Activated CD4-positive, alpha-beta T cell treated with anti-CD3 and anti-CD28 coated beads, Interleukin-10, Interleukin-2, amounts not matched to agents 100 ng/mL and 50 ng/mL, durations not matched to agents 16 hours and 8 hours (primary cell): ENCODE data around the gene GXYLT2.
"Not testable (repeated sequence)": the region's sequence is repeated elsewhere in the genome, so short reads cannot be mapped to it uniquely, and the experiment has no call there.

Experiments used
- DNase-seq: peaks from one replicate; pipeline ENCODE4 v3.0.0-alpha.2; 2020

GXYLT2 gene

GRCh38 chr3:72892081-72892775 is 4.4 kb downstream of the GXYLT2 start:
- DNase-seq = no peak

GRCh38 chr3:72892870-72893269 is 5.0 kb downstream of the GXYLT2 start:
- no peak for DNase-seq

- no peak for DNase-seq
These were observed 7.2 kb downstream of the GXYLT2 start for GRCh38 chr3:72894976-72895552.

- DNase-seq = no peak
These were observed 9.3 kb downstream of the GXYLT2 start for GRCh38 chr3:72896996-72897757.

GRCh38 chr3:72897758-72898007 is 9.8 kb downstream of the GXYLT2 start:
- DNase-seq = no peak

- no peak for DNase-seq
These were observed 11.5 kb downstream of the GXYLT2 start for GRCh38 chr3:72899349-72899765.

GRCh38 chr3:72900048-72900447 is 12.2 kb downstream of the GXYLT2 start:
- DNase-seq = no peak

GRCh38 chr3:72901840-72902239 is 14.0 kb downstream of the GXYLT2 start:
- no peak for DNase-seq

GRCh38 chr3:72903004-72903403 is 15.2 kb downstream of the GXYLT2 start:
- no peak for DNase-seq

GRCh38 chr3:72904163-72904562 is 16.3 kb downstream of the GXYLT2 start:
- DNase-seq = no peak

- no peak for DNase-seq
These were observed 18.3 kb downstream of the GXYLT2 start for GRCh38 chr3:72906154-72906553.

- DNase-seq = no peak
These were observed 19.4 kb downstream of the GXYLT2 start for GRCh38 chr3:72907131-72907711.

- DNase-seq = no peak
These were observed 20.1 kb downstream of the GXYLT2 start for GRCh38 chr3:72907731-72908620.

- no peak for DNase-seq
These were observed 21.7 kb downstream of the GXYLT2 start for GRCh38 chr3:72909591-72909990.

GRCh38 chr3:72912532-72912931 is 24.7 kb downstream of the GXYLT2 start:
- no peak for DNase-seq

- DNase-seq = no peak
These were observed 26.5 kb downstream of the GXYLT2 start for GRCh38 chr3:72914383-72914782.

- DNase-seq = no peak
These were observed 28.4 kb downstream of the GXYLT2 start for GRCh38 chr3:72916250-72916649.

- DNase-seq = no peak
These were observed 31.7 kb downstream of the GXYLT2 start for GRCh38 chr3:72919520-72919919.

- DNase-seq = no peak
These were observed 36.2 kb downstream of the GXYLT2 start for GRCh38 chr3:72924055-72924454.

GRCh38 chr3:72928781-72929735 is 41.2 kb downstream of the GXYLT2 start:
- DNase-seq = not testable (repeated sequence)

- no peak for DNase-seq
These were observed 42.9 kb downstream of the GXYLT2 start for GRCh38 chr3:72930754-72931153.

GRCh38 chr3:72932416-72932815 is 44.6 kb downstream of the GXYLT2 start:
- no peak for DNase-seq
